ENCODE results near the gene LYPLA2. TPM values are rescaled to one million over a fixed set of nuclear protein-coding genes. Genes with fewer than 3 reads are reported as not detected.
"Not testable (repeated sequence)": the region's sequence is repeated elsewhere in the genome, so short reads cannot be mapped to it uniquely, and the experiment has no call there.

LYPLA2 gene
- total RNA-seq, 1 donor from 2014 or later, result 63.2 TPM

DNA sequence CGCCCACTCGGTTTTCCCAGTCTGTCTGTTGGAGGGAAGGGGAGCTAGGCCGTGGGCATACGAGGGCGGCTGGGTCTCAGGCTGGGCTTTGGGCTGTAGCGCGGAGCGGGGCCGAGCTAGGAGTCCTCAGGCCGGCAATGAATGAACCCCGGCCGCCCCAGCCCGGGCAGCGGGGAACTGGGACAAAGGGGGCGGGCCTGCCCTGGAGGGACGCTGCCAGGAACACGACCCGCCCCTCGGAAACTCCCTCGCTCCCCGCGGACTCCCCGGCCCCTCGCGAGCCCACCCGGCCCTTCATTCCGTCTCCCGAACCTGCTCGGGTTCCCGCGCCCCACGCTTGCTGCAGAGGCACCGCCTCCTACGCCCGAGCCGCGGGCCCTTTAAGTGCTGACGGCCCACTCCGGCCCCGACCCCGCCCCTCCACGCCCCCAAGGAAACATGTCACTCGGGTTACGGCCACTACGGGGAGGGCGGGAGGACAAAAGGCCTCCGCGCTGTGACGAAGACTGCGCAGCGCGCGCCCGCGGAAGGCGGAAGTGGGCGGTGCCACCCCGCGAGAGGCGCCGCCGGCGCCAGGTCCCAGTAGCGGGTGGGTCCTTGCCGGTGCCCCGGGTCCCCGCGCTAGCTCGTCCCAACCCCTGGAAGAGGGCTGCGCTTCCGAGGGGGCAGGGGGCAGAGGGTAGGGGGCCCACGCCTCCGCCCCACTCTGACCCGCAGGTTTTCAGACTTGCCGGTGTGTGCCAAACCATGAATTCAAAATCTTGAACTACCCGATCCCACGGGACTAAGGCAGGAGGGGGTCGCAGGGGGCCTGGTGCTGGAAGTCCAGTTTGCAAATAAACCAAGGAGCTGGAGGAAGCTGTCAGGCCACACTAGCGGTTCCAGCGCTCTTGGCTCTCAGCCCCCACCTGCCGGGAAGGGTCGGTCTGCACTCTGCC lies 9.7 kb downstream of the LYPLA2 start, which contains the start of gene GALE:
Gene GALE (minus strand): TSS at position 355 of the 938 bp plus-strand sequence. CDS start 1,747 bp downstream, outside the sequence.
- peak; percentile 97 for DNase-seq (ENCODE audit: low spot score)

DNA sequence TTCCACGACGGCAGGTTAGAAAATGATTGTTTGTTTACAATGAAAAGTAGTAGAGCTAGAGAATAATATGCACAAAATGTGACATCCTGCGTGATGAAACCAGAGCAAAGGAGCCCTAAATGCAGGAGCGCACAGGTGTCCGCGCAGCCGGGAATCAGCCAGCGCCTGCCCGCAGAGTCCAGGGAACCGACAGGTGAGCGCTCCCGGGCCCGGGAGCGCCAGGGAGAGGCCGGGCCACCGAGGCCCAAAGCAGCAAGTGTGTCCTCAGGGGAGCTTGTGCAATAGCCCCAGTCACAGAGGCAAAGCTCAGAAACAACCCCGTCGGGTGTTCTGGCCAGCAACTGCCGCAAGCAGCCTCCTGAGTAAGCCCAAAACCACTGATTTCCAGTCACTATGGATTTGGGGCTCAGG lies 10.4 kb downstream of the LYPLA2 start:
- no peak for DNase-seq (ENCODE audit: low spot score)

DNA sequence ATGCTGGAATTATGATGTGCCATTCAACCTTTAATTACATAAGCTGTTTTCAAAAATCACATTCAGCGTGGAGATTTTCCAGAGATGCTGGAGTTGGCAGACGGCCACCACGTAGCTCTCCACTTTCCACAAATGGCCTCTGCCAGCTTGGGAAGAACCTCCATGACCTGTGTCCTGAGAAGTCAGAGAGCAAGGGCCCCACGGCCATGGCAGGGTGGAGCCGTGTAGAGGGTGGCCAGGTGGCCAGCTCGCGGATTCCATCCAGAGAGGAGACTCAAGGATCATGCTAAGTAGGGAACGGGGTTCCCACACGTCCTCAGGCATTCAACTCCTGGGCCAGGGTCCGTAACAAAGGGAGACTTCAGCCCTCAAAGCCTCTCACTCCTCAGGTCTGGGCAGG lies 10.9 kb downstream of the LYPLA2 start:
- DNase-seq (ENCODE audit: low spot score), result no peak

DNA sequence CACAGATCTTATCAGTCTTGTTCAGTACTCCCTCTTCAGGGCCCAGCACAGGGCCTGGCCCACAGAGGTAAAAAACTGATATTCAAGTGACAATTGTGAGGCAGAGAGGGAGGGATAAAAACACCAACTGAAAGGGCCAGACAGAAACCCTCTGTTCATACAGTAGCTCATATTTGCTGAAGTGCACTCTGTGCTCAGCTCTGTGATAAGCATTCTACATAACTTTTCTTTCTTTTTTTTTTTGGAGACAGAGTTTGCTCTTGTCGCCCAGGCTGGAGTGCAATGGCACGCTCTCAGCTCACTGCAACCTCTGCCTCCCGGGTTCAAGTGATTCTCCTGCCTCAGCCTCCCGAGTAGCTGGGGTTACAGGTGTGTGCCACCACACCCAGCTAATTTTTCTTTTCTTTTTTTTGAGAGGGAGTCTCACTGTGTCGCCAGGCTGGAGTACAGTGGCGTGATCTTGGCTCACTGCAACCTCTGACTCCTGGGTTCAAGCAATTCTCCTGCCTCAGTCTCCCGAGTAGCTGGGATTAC lies 11.9 kb downstream of the LYPLA2 start:
- not testable (repeated sequence) for DNase-seq (ENCODE audit: low spot score)

DNA sequence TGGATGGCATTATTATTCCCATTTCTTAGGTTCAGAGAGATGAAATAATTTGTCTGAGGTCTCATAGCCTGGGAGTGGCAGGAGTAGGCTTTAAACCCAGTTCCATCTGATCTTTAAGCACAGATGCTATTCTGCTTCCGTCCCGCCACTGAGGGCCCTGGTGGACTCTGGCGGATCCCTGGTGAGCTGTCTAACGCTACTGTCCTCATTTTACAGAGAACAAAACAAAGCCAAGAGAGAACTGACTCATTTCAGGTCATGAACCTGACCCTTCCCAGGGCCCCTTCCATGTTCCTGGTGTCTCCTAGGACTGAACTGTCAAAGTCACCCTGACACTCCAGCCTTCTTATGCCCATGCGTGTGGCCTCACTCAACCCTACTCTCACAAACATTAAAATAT lies 12.7 kb downstream of the LYPLA2 start:
- DNase-seq (ENCODE audit: low spot score), result no peak

- no peak for DNase-seq (ENCODE audit: low spot score)
Measured at GRCh38 chr1:23804183-23804835, 13.4 kb downstream of the LYPLA2 start.

- no peak for DNase-seq (ENCODE audit: low spot score)
Measured at GRCh38 chr1:23805025-23805424, 14.1 kb downstream of the LYPLA2 start.

- DNase-seq (ENCODE audit: low spot score), result no peak
Measured at GRCh38 chr1:23806280-23806679, 15.3 kb downstream of the LYPLA2 start.

DNA sequence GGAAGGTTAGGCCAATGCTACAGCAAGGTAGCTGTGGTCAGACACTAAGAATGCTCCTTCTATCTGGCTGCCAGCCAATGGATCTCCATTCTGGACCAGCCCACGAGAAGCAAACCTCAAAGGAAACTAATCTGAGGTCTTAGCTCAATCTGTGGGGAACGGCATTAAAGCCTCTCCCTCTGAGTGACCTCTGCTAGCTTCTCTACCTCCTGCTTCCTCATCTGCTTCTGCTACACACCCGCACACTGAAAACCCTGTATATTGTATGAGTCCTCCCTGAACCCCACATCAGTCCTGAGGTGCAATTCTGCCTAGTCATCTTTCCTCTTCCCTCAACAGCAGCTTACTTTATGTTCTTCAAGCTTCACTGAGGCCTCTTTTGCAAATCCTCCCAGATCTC lies 16.5 kb downstream of the LYPLA2 start:
- no peak for DNase-seq (ENCODE audit: low spot score)

GRCh38 chr1:23809751-23810171 lies 18.8 kb downstream of the LYPLA2 start:
- peak; percentile 80 for DNase-seq (ENCODE audit: low spot score)

DNA sequence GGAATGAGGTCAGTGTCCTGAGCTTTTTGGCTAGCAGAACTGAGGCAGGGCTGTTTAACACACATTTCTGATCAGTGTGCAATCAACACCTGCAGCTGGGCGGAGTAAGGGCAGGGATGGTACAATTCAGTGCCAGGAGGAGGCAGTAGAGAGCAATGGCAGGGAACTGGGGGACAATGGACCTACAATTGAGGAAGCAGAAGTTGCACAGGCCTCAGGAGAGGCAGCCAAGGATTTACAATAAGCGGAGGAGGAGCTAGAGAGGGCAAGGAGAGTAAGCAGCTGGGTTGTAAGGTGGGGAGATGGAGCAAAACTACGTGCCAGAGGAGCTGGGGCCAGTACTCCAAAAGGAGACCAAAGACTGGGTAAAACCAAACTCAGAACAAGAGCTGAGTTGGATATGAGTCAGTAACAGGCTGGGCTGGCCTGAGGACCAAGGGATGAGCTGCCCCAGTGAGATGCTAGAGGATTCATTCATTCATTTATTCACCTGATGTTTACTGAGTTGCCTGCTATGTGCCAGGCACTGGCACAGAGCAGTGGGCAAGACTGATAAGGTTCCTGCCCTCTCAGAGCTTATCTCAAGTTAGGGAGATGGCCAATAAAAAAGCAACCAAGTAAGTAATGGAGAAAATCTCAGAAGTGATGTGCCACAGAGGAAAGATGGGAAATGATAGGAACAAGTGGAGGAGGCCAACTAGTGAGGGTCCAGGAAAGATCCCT lies 20.0 kb downstream of the LYPLA2 start:
- DNase-seq (ENCODE audit: low spot score), result peak; percentile 51

- DNase-seq (ENCODE audit: low spot score), result no peak
Measured at GRCh38 chr1:23814016-23814415, 23.1 kb downstream of the LYPLA2 start.

- no peak for DNase-seq (ENCODE audit: low spot score)
Measured at GRCh38 chr1:23816361-23816760, 25.4 kb downstream of the LYPLA2 start.

DNA sequence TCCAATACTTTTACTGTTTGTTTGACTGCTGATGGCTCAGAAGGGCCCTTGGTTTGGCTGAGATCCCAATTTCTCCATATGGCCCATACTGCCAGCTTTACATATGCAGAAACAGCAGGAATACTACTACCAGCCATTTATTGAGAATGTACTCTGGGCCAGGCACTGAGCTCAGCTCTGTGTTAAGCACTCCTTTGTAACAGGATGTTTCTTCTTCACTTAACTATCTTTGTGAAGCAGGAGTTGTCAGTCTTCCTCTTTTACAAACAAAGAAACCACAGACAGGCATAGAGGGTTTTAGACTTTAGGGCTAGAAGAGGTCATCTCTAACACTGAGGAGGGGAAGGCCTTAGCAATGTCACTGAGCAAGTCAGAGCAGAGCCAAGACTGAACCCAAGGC lies 26.0 kb downstream of the LYPLA2 start:
- DNase-seq (ENCODE audit: low spot score), result no peak

GRCh38 chr1:23817633-23818032 lies 26.7 kb downstream of the LYPLA2 start:
- DNase-seq (ENCODE audit: low spot score), result no peak

DNA sequence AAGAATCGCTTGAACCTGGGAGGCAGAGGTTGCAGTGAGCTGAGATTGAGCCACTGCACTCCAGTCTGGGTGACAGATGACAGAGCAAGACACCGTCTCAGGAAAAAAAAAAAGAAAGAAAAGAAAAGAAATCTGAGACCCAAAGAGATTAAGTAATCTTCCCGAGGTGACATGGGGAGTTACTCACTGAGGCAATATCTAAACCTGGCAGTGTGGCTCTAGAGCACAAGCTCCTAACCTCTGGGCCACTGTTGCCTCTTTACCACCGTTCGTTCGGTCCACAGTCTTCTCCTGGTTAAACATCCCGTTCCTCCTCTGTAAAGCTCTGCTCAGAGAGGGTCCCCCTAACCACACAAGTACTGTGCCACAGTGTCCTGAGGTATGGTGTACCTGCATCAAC lies 32.8 kb downstream of the LYPLA2 start:
- no peak for DNase-seq (ENCODE audit: low spot score)

DNA sequence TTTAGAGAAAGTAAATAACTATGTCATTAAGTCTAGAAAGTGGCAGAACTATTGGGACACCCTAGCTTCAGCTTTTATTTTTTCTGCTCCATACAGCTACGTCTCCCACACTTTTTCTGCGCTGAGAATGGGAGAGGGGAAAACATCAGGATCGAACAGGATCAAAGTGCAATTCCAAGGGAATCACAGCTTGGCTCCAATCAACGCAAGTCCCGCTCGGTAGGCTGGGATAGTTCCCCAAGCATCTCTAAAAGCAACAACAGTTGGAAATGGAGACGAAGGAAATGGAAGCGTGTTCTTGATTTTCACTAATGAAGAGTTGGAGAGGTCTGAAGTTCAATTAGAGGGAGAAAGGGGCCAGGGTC lies 33.7 kb downstream of the LYPLA2 start:
- DNase-seq (ENCODE audit: low spot score), result no peak

- DNase-seq (ENCODE audit: low spot score), result peak; percentile 92
Measured at GRCh38 chr1:23825076-23825761, 34.3 kb downstream of the LYPLA2 start, which contains the start of gene HMGCL. Gene HMGCL (minus strand): TSS chr1:23825429. CDS start chr1:23825415, 14 bp downstream.

GRCh38 chr1:23825762-23826522 lies 35.0 kb downstream of the LYPLA2 start:
- no peak for DNase-seq (ENCODE audit: low spot score)

- DNase-seq (ENCODE audit: low spot score), result not testable (repeated sequence)
Measured at GRCh38 chr1:23826590-23826989, 35.6 kb downstream of the LYPLA2 start.

All from mucosa of gallbladder (tissue), 1 donor.